Thoracic aorta (tissue), 2 donors: ENCODE data around the gene WDR17. TPM values are rescaled to one million over a fixed set of nuclear protein-coding genes. Genes with fewer than 3 reads are reported as not detected.

Experiments
- ATAC-seq: fragments of 150-250 bp; one replicate; pipeline ENCODE4 v1.8.0; 2017; ENCODE audit warnings: low read depth; ENCODE audit not compliant: insufficient number of reproducible peaks, low FRiP score
- DNase-seq: peaks from one replicate; pipeline ENCODE4 v3.0.0-alpha.2; 2020; ENCODE audit warnings: low spot score
- H3K27ac ChIP-seq, 2 donors: fragments of 200-600 bp; sonication (generic); 1 replicate in 1 of 2; 2 replicates in 1 of 2; pipeline ENCODE4 v1.5.1; 2016; ENCODE audit warnings: mild to moderate bottlenecking in 2 of 2, moderate library complexity in 2 of 2
- H3K27me3 ChIP-seq: fragments of 200-600 bp; sonication (generic); replicated peaks from 2 replicates; pipeline ENCODE4 v1.6.0; 2016; ENCODE audit warnings: mild to moderate bottlenecking; ENCODE audit not compliant: insufficient read depth
- H3K36me3 ChIP-seq: fragments of 200-600 bp; sonication (generic); one replicate; pipeline ENCODE4 v1.5.1; 2016
- H3K4me1 ChIP-seq, 2 donors: fragments of 200-600 bp; sonication (generic); 1 replicate in 1 of 2; 2 replicates in 1 of 2; pipeline versions ENCODE4 v1.5.1 to v1.6.0; 2016; ENCODE audit warnings: low read depth in 2 of 2, mild to moderate bottlenecking in 1 of 2; ENCODE audit not compliant: control insufficient read depth in 1 of 2
- H3K4me3 ChIP-seq: fragments of 200-600 bp; sonication (generic); 2 replicates; pipeline ENCODE4 v1.5.1; 2016; ENCODE audit warnings: mild to moderate bottlenecking
- H3K9me3 ChIP-seq: fragments of 200-600 bp; sonication (generic); 2 replicates; pipeline ENCODE4 v1.5.1; 2016
- CTCF ChIP-seq: fragments of 200-600 bp; sonication (generic); IDR thresholded peaks from one replicate; pipeline ENCODE4 v1.5.1; 2019; ENCODE audit warnings: antibody characterized with exemption
- total RNA-seq, 2 donors: library from RNA; depleted of rRNA; stranded (reverse); fragments of >200 nt; gene quantifications; one replicate each; pipeline versions ENCODE4 v1.1.0 to v1.2.3, GENCODE V29; 2016

Gene WDR17
- total RNA-seq, 2 donors from 2014 or later, result 1.7 to 5.3 TPM

- DNase-seq (no peak), ATAC-seq (no peak)
- Histone ChIP-seq H3K27me3 (no peaks in the 10 kb centered on the region), H3K36me3 (no peaks in the 10 kb centered on the region), H3K9me3 (no peaks in the 10 kb centered on the region), H3K4me1 (peaks cover 11 to 33% of the 10 kb centered on the region in 2 donors), H3K4me3 (peak overlapping the region; percentile 28), H3K27ac (peak overlapping the region; percentile 73)
- TF ChIP-seq CTCF, result no peak
Measured at GRCh38 chr4:176186671-176187395, 121.2 kb downstream of the WDR17 start.

- peak overlapping the region; percentile 28 for H3K4me3 ChIP-seq
- H3K4me1 ChIP-seq, result peaks cover 11 to 33% of the 10 kb centered on the region in 2 donors
- H3K36me3 ChIP-seq, result no peaks in the 10 kb centered on the region
- ATAC-seq (no peak), DNase-seq (no peak)
- no peak for TF ChIP-seq CTCF
- peak overlapping the region; percentile 73 for H3K27ac ChIP-seq
- no peaks in the 10 kb centered on the region for H3K27me3 ChIP-seq
- no peaks in the 10 kb centered on the region for H3K9me3 ChIP-seq
Measured at GRCh38 chr4:176187624-176188023, 122.0 kb downstream of the WDR17 start.

- H3K4me1 ChIP-seq, result peaks cover 11 to 33% of the 10 kb centered on the region in 2 donors
- no peak for DNase-seq
Measured at GRCh38 chr4:176188654-176189053, 123.0 kb downstream of the WDR17 start.

GRCh38 chr4:176189891-176190795 lies 124.5 kb downstream of the WDR17 start:
- no peak for TF ChIP-seq CTCF
- no peak overlapping the region for H3K27ac ChIP-seq
- peaks cover 11 to 33% of the 10 kb centered on the region in 2 donors for H3K4me1 ChIP-seq

More at GRCh38 chr4:176188654-176189053, 123.0 kb downstream of the WDR17 start:
- no peak for ATAC-seq
- Histone ChIP-seq H3K9me3 (no peaks in the 10 kb centered on the region), H3K27me3 (no peaks in the 10 kb centered on the region), H3K36me3 (no peaks in the 10 kb centered on the region), H3K4me3 (no peak overlapping the region), H3K27ac (no peak overlapping the region)
- no peak for TF ChIP-seq CTCF

GRCh38 chr4:176191974-176192373 lies 126.3 kb downstream of the WDR17 start:
- no peak overlapping the region for H3K27ac ChIP-seq
- H3K36me3 ChIP-seq, result no peaks in the 10 kb centered on the region
- no peak for DNase-seq
- no peak overlapping the region for H3K4me3 ChIP-seq
- ATAC-seq, result no peak
- H3K9me3 ChIP-seq, result no peaks in the 10 kb centered on the region
- no peak for TF ChIP-seq CTCF
- peaks cover 0 to 19% of the 10 kb centered on the region in 2 donors for H3K4me1 ChIP-seq
- H3K27me3 ChIP-seq, result no peaks in the 10 kb centered on the region

More at GRCh38 chr4:176189891-176190795, 124.5 kb downstream of the WDR17 start:
- Histone ChIP-seq H3K27me3 (no peaks in the 10 kb centered on the region), H3K36me3 (no peaks in the 10 kb centered on the region), H3K9me3 (no peaks in the 10 kb centered on the region), H3K4me3 (no peak overlapping the region)
- no peak for DNase-seq
- ATAC-seq, result no peak
